ENCODE data around the gene FRYL. TPM values are rescaled to one million over a fixed set of nuclear protein-coding genes. Genes with fewer than 3 reads are reported as not detected.
"Not testable (repeated sequence)": the region's sequence is repeated elsewhere in the genome, so short reads cannot be mapped to it uniquely, and the experiment has no call there.

FRYL gene
- total RNA-seq, 2 experiments from 2014 or later, result 85.4 to 88.5 TPM

DNA sequence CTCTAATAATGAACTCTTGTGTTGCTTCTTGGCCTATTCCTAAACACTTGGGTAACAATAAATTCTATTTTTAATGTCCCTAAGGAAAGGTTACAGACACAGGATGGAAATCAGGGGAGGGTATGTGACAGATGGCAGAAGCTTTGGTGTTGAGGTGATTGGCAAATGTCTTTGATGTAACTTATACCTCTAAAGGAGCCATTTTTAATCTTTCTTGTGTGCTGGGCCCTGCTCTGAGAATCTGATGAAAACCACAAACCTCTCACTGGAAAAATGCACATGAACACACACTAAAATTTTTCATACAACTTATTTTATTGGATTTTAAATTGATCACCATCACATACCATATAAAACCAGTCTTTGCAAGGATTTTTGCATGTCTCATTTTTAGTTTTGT is 17.7 kb downstream of the FRYL start:
- no peak overlapping the region for H3K4me3 ChIP-seq (ENCODE audit: low read depth, low read length, poor library complexity, severe bottlenecking)
- no peak overlapping the region for H3K4me2 ChIP-seq (ENCODE audit: low read length)
- peaks cover 86% of the 10 kb centered on the region for H3K79me2 ChIP-seq (ENCODE audit: insufficient read depth, low read depth, low read length)
- H3K4me1 ChIP-seq (ENCODE audit: insufficient read depth, low read length, poor library complexity, severe bottlenecking), result peaks cover 6% of the 10 kb centered on the region
- no peaks in the 10 kb centered on the region for H3K9me2 ChIP-seq (ENCODE audit: insufficient read depth, low read length)
- POLR2A ChIA-PET, result interaction anchor here (0.7 kb wide), 1 partner anchor 35 kb away, joined by 3 read pairs; no protein-coding TSS in a partner anchor
- CTCF ChIA-PET (ENCODE audit: unreplicated experiment), result no interaction called here
- BruUV-seq (replicated peaks), result no TSS peak
- peaks cover 26% of the 10 kb centered on the region for H3K36me3 ChIP-seq (ENCODE audit: insufficient read depth, low read length)
- no peaks in the 10 kb centered on the region for H3K9me3 ChIP-seq (ENCODE audit: low read length)
- H4K20me1 ChIP-seq (ENCODE audit: insufficient read depth, low read length), result peaks cover 21% of the 10 kb centered on the region
- no peak overlapping the region for H3K27ac ChIP-seq (ENCODE audit: low read depth, low read length, poor library complexity, severe bottlenecking)
- intact Hi-C loops (cut with micrococcal nuclease; ENCODE audit: unreplicated experiment), result no loop called here
- TF ChIP-seq EZH2phosphoT487 (IDR thresholded peaks at IDR 0.05; ENCODE audit: borderline replicate concordance, low read depth, low read length), result no peak
- TF ChIP-seq, protein P1, sequence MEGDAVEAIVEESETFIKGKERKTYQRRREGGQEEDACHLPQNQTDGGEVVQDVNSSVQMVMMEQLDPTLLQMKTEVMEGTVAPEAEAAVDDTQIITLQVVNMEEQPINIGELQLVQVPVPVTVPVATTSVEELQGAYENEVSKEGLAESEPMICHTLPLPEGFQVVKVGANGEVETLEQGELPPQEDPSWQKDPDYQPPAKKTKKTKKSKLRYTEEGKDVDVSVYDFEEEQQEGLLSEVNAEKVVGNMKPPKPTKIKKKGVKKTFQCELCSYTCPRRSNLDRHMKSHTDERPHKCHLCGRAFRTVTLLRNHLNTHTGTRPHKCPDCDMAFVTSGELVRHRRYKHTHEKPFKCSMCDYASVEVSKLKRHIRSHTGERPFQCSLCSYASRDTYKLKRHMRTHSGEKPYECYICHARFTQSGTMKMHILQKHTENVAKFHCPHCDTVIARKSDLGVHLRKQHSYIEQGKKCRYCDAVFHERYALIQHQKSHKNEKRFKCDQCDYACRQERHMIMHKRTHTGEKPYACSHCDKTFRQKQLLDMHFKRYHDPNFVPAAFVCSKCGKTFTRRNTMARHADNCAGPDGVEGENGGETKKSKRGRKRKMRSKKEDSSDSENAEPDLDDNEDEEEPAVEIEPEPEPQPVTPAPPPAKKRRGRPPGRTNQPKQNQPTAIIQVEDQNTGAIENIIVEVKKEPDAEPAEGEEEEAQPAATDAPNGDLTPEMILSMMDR (conservative IDR thresholded peaks at IDR 0.05; ENCODE audit: low read length), result no peak
- no peak overlapping the region for H2AFZ ChIP-seq (ENCODE audit: low read length)
- no peak for DNase-seq (ENCODE audit: low spot score)

DNA sequence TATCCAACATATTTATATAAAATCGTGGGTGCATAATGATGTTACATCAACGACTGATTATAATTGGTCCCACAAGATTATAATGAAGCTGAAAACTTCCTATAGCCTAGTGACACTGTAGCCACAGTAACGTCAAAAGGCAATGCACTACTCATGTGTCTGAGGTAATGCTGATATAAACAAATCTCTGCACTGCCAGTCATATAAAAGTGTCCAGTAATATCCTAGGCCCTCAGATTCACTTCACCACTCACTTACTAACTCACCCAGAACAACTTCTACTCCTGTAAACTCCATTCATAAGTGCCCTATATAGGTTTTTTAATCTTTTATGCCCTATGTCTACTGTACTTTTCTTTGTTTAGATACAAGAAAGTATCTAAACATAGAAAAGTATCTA is 18.8 kb downstream of the FRYL start:
- Histone ChIP-seq H3K36me3 (ENCODE audit: insufficient read depth, low read length) (peaks cover 21% of the 10 kb centered on the region; the same call in 1 of the 2 replicates), H3K4me2 (ENCODE audit: low read length) (no peak overlapping the region), H3K4me1 (ENCODE audit: insufficient read depth, low read length, poor library complexity, severe bottlenecking) (peaks cover 1% of the 10 kb centered on the region), H3K9me2 (ENCODE audit: insufficient read depth, low read length) (no peaks in the 10 kb centered on the region), H3K4me3 (ENCODE audit: low read depth, low read length, poor library complexity, severe bottlenecking) (no peak overlapping the region), H4K20me1 (ENCODE audit: insufficient read depth, low read length) (peaks cover 18% of the 10 kb centered on the region), H3K27ac (ENCODE audit: low read depth, low read length, poor library complexity, severe bottlenecking) (no peak overlapping the region), H3K9me3 (ENCODE audit: low read length) (no peaks in the 10 kb centered on the region), H2AFZ (ENCODE audit: low read length) (no peak overlapping the region), H3K79me2 (ENCODE audit: insufficient read depth, low read depth, low read length) (peaks cover 83% of the 10 kb centered on the region)
- intact Hi-C loops (cut with micrococcal nuclease; ENCODE audit: unreplicated experiment), result no loop called here
- no peak for DNase-seq (ENCODE audit: low spot score)
- ChIA-PET CTCF (ENCODE audit: unreplicated experiment) (no interaction called here), POLR2A (interaction anchor here (0.8 kb wide), 1 partner anchor 13 kb away, joined by 3 read pairs; no protein-coding TSS in a partner anchor)
- BruUV-seq (replicated peaks), result no TSS peak
- TF ChIP-seq EZH2phosphoT487 (IDR thresholded peaks at IDR 0.05; ENCODE audit: borderline replicate concordance, low read depth, low read length), result no peak
- TF ChIP-seq, protein P1 (conservative IDR thresholded peaks at IDR 0.05; ENCODE audit: low read length), result no peak

DNA sequence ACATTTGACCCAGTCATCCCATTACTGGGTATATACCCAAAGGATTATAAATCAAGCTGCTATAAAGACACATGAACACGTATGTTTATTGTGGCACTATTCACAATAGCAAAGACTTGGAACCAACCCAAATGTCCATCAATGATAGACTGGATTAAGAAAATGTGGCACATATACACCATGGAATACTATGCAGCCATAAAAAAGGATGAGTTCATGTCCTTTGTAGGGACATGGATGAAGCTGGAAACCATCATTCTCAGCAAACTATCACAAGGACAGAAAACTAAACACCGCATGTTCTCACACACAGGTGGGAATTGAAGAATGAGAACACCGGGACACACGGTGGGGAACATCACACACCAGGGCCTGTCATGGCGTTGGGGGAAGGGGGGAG is 21.4 kb downstream of the FRYL start:
- H3K9me3 ChIP-seq (ENCODE audit: low read length); POLR2A ChIA-PET; H3K4me3 ChIP-seq (ENCODE audit: low read depth, low read length, poor library complexity, severe bottlenecking); intact Hi-C loops (cut with micrococcal nuclease; ENCODE audit: unreplicated experiment); H3K4me1 ChIP-seq (ENCODE audit: insufficient read depth, low read length, poor library complexity, severe bottlenecking); H3K9me2 ChIP-seq (ENCODE audit: insufficient read depth, low read length); BruUV-seq (replicated peaks); DNase-seq (ENCODE audit: low spot score); H3K4me2 ChIP-seq (ENCODE audit: low read length); CTCF ChIA-PET (ENCODE audit: unreplicated experiment); H3K27ac ChIP-seq (ENCODE audit: low read depth, low read length, poor library complexity, severe bottlenecking); H2AFZ ChIP-seq (ENCODE audit: low read length): not testable (repeated sequence)
- H3K36me3 ChIP-seq (ENCODE audit: insufficient read depth, low read length), result peaks cover 14% of the 10 kb centered on the region; the same call in 1 of the 2 replicates
- peaks cover 13% of the 10 kb centered on the region; the same call in 1 of the 2 replicates for H4K20me1 ChIP-seq (ENCODE audit: insufficient read depth, low read length)
- H3K79me2 ChIP-seq (ENCODE audit: insufficient read depth, low read depth, low read length), result peaks cover 79% of the 10 kb centered on the region

All from OCI-LY7 (cell line).